ENCODE results near the gene KRT6A.

- TF ChIP-seq, protein P1, sequence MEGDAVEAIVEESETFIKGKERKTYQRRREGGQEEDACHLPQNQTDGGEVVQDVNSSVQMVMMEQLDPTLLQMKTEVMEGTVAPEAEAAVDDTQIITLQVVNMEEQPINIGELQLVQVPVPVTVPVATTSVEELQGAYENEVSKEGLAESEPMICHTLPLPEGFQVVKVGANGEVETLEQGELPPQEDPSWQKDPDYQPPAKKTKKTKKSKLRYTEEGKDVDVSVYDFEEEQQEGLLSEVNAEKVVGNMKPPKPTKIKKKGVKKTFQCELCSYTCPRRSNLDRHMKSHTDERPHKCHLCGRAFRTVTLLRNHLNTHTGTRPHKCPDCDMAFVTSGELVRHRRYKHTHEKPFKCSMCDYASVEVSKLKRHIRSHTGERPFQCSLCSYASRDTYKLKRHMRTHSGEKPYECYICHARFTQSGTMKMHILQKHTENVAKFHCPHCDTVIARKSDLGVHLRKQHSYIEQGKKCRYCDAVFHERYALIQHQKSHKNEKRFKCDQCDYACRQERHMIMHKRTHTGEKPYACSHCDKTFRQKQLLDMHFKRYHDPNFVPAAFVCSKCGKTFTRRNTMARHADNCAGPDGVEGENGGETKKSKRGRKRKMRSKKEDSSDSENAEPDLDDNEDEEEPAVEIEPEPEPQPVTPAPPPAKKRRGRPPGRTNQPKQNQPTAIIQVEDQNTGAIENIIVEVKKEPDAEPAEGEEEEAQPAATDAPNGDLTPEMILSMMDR (IDR thresholded peaks at IDR 0.05) = no peak
- no peak for TF ChIP-seq POLR2A (IDR thresholded peaks at IDR 0.05)
- TF ChIP-seq POLR2AphosphoS5 (IDR thresholded peaks at IDR 0.05) = no peak
These were observed 27.0 kb upstream of the KRT6A start, which contains the start of gene KRT5 for GRCh38 chr12:52519826-52520662.

Measured in stomach (tissue), 4 donors.